ENCODE results near the gene PARP9. TPM values are rescaled to one million over a fixed set of nuclear protein-coding genes. Genes with fewer than 3 reads are reported as not detected.

The PARP9 gene
- total and polyA plus RNA-seq, 2 of the 4 experiments (the other 2 are of a cell fraction): 6.7 to 7.7 TPM

DNA sequence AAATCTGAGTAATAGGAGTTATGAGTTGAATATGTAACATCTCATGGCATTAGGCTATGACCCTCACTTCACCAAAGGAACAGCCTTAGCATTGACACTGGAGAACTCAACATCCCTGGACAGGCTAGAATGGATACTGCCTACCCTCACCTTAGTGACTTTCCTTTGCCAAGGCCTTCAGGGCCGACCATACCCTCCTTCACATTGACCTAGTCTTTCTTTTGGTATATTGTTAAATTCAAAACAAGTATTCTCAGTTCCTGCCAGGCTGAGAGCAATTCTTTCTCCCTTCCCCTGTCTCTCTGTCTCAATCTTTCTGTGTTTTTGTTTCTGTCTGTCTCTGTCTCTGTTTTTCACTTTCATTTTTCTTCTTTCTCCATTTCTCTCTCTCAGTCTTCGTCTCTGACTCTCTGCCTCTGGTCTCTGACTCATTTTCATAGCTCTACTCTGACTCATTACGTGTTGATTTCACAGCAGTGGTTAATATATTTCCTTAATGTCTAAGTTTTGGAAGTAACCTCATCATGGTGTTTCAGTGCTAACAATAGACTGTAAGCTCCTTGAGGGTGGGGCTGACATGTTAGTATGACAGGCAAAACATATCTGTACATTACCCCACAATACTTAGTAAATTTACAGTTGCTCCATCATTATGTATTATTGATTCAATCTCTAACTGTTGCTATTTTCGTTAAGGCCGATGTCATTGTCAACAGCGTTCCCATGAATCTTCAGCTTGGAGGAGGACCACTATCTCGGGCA lies 45.9 kb upstream of the PARP9 start:
- peak overlapping the region; percentile 74; the same call in 1 of the 2 replicates for H3K27ac ChIP-seq (ENCODE audit: insufficient read depth, low read length)
- POLR2A ChIA-PET (ENCODE audit: unreplicated experiment): interaction anchor here (0.7 kb wide), 1 partner anchor 724 kb away, joined by 3 read pairs; no protein-coding TSS in a partner anchor
- H2BK5ac ChIP-seq (ENCODE audit: low read depth, low read length, poor library complexity, severe bottlenecking): peak overlapping the region; percentile 87
- ATAC-seq (ENCODE audit: low read depth) (peak; percentile 94), DNase-seq (peak; percentile 89)
- H3K9me3 ChIP-seq (ENCODE audit: control insufficient read depth, insufficient read depth, low read length): peaks cover 4% of the 10 kb centered on the region
- peak overlapping the region; percentile 66 for H2AK9ac ChIP-seq (replicated peaks; ENCODE audit: low read depth, low read length, poor library complexity)
- intact Hi-C loops (cut with micrococcal nuclease) (no loop called here), dilution Hi-C loops (cut with HindIII; ENCODE audit: low sequenced_read_pairs, unreplicated experiment) (no loop called here), in situ Hi-C loops (cut with MboI; ENCODE audit: low sequenced_read_pairs) (no loop called here)
- peaks cover 3% of the 10 kb centered on the region for H3K4me1 ChIP-seq (ENCODE audit: control insufficient read depth, insufficient read depth, low read length)
- peak overlapping the region; percentile 84 for H2AFZ ChIP-seq (replicated peaks; ENCODE audit: low read length, poor library complexity)
- TF ChIP-seq CHD1 (IDR thresholded peaks at IDR 0.05; ENCODE audit: low read depth, low read length) (no peak), ELK1 (IDR thresholded peaks at IDR 0.05; ENCODE audit: borderline replicate concordance, low read depth, low read length) (no peak), RFX5 (IDR thresholded peaks at IDR 0.05; ENCODE audit: low read depth, low read length) (no peak), FOS (IDR thresholded peaks at IDR 0.05; ENCODE audit: low read depth, low read length) (peak; percentile 95), CEBPB (IDR thresholded peaks at IDR 0.05; ENCODE audit: low read depth, low read length) (peak; percentile 53; the same call in 1 of the 2 replicates)
- TF ChIP-seq, protein P1, sequence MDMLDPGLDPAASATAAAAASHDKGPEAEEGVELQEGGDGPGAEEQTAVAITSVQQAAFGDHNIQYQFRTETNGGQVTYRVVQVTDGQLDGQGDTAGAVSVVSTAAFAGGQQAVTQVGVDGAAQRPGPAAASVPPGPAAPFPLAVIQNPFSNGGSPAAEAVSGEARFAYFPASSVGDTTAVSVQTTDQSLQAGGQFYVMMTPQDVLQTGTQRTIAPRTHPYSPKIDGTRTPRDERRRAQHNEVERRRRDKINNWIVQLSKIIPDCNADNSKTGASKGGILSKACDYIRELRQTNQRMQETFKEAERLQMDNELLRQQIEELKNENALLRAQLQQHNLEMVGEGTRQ (IDR thresholded peaks at IDR 0.05; ENCODE audit: low read depth, low read length): peak; percentile 37; the same call in 1 of the 2 replicates
- CTCF ChIA-PET: no interaction called here
- peak overlapping the region; percentile 98; the same call in 2 of the 3 replicates for H2BK15ac ChIP-seq (ENCODE audit: low read depth, low read length)
- H4K91ac ChIP-seq (ENCODE audit: insufficient read depth, low read depth, low read length): peak overlapping the region; percentile 89
- H2BK20ac ChIP-seq (ENCODE audit: low read depth, low read length): peak overlapping the region; percentile 91
- H4K20me1 ChIP-seq (ENCODE audit: insufficient read depth, low read length): no peaks in the 10 kb centered on the region
- H4K5ac ChIP-seq (ENCODE audit: low read depth, low read length): peak overlapping the region; percentile 92
- H2BK120ac ChIP-seq (ENCODE audit: low read depth, low read length): peak overlapping the region; percentile 96
- no peak overlapping the region; the same call in 1 of the 2 replicates for H3K4me3 ChIP-seq (ENCODE audit: insufficient read depth, low read depth, low read length)
- H3K14ac ChIP-seq (replicated peaks; ENCODE audit: low read depth, low read length): peak overlapping the region; percentile 96
- H3K9me1 ChIP-seq (ENCODE audit: insufficient read depth, low read length): peaks cover 3% of the 10 kb centered on the region
- H3K18ac ChIP-seq (ENCODE audit: low read depth, low read length): peak overlapping the region; percentile 78
- H3K36me3 ChIP-seq (ENCODE audit: control insufficient read depth, insufficient read depth, low read length): no peaks in the 10 kb centered on the region
- peak overlapping the region; percentile 58; the same call in 1 of the 2 replicates for H3K9ac ChIP-seq (ENCODE audit: low read depth, low read length)
- H2AK5ac ChIP-seq (ENCODE audit: low read depth, low read length): peak overlapping the region; percentile 96
- peaks cover 0 to 2% of the 10 kb centered on the region in 2 experiments; a peak in 1 of 4 replicates for H3K79me1 ChIP-seq (ENCODE audit: low read depth in 1 of 2, low read length in 2 of 2)
- peak overlapping the region; percentile 69 for H3K4me2 ChIP-seq (ENCODE audit: low read depth, low read length)
- peak overlapping the region; percentile 77 to 98; a peak in 3 of 4 replicates for H4K8ac ChIP-seq (ENCODE audit: low read depth in 2 of 2, low read length in 2 of 2)
- peak overlapping the region; percentile 42; the same call in 1 of the 2 replicates for H3K56ac ChIP-seq (ENCODE audit: extremely low read depth, insufficient read depth, low read length)
- H3K27me3 ChIP-seq (ENCODE audit: control insufficient read depth, insufficient read depth, low read length): peaks cover 3% of the 10 kb centered on the region
- WGBS, 2 experiments (ENCODE audit: extremely low coverage in 2 of 2, insufficient read length in 1 of 2): 85% methylated on average over 2 of the region's 7 CpGs; no CpG with 5 or more reads in 1 of the 2 experiments
- H3K4ac ChIP-seq (ENCODE audit: low read depth, low read length): peak overlapping the region; percentile 98
- BruUV-seq (replicated peaks): no TSS peak
- H3K23ac ChIP-seq (ENCODE audit: low read depth, low read length): peak overlapping the region; percentile 86

All from IMR-90 (cell line).